OCI-LY1 (cell line): ENCODE results near the gene L3MBTL3.

Source experiments
- CTCF ChIP-seq: fragments of 200-600 bp; sonication (generic), shearing (Covaris generic); IDR thresholded peaks from 2 replicates; pipeline ENCODE4 v1.5.1; 2017; ENCODE audit warnings: mild to moderate bottlenecking, antibody characterized with exemption, low read length, moderate library complexity, mixed read lengths
- EZH2 ChIP-seq: fragments of 200-600 bp; sonication (generic), shearing (Covaris generic); IDR thresholded peaks from 2 replicates; pipeline ENCODE4 v1.8.0; 2017; ENCODE audit warnings: borderline replicate concordance, mixed run types, mild to moderate bottlenecking, antibody characterized with exemption, low read length, moderate library complexity, mixed read lengths

DNA sequence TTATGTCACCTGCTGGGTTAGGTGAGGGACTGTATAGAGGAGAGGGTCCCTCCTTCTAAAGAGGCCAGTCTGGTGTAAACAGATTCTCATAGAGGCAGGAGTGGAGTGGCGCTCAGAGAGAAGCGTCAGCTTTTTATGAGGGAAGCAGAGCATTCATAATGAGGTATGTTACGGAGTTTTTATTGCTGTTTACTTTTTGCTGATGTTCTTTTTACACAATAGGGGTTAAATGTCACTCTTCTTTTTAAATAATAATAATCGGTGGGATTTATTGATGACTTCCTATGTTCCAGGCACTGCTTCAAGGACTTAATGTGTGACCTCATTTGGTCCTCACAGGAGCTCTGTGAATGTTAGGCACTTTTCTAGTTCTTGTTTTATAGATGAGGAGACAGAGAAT lies 79.9 kb downstream of the L3MBTL3 start:
- no peak for TF ChIP-seq EZH2
- TF ChIP-seq CTCF = no peak
